Measurements from ENCODE around the gene ATRNL1. TPM values are rescaled to one million over a fixed set of nuclear protein-coding genes. Genes with fewer than 3 reads are reported as not detected.

The ATRNL1 gene
- polyA plus RNA-seq, 1 donor from 2014 or later: 47.8 TPM

DNA sequence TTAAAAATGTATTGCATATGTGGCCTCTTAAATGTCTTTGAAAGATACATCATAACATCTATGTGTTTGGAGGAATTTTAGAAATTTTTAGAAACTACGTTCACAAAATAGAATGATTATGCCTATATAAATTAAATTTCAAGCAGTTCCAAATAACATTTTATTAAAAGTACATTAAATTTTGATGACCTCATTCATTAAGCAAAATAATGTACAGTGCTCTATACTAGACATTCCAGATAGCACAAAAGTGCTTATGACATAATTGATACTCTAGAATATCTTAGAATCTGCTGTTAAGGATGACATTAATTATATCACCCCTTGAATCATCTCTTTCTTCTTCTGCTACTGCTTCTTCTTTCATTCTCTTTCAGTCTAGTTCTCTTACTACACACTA, 650.9 kb downstream of the ATRNL1 start:
- Histone ChIP-seq H3K4me2 (ENCODE audit: low read length) (no peak overlapping the region), H3K9me2 (ENCODE audit: insufficient read depth, low read length) (no peaks in the 10 kb centered on the region), H4K20me1 (ENCODE audit: insufficient read depth) (no peaks in the 10 kb centered on the region), H3K79me2 (replicated peaks; ENCODE audit: insufficient read depth, low read length) (no peaks in the 10 kb centered on the region), H3K27ac (ENCODE audit: low read length) (no peak overlapping the region), H3K4me3 (ENCODE audit: low read length) (no peak overlapping the region), H3K36me3 (ENCODE audit: insufficient read depth, low read length) (no peaks in the 10 kb centered on the region), H3K9me3 (ENCODE audit: low read length) (no peaks in the 10 kb centered on the region), H2AFZ (ENCODE audit: low read depth, low read length) (no peak overlapping the region), H3K27me3 (ENCODE audit: insufficient read depth, low read depth, low read length) (no peaks in the 10 kb centered on the region), H3K9ac (ENCODE audit: low read length) (no peak overlapping the region), H3F3A (ENCODE audit: insufficient read depth, low read length, poor library complexity, severe bottlenecking) (no peaks in the 10 kb centered on the region)
- TF ChIP-seq MXI1 (conservative IDR thresholded peaks at IDR 0.05; ENCODE audit: poor library complexity, severe bottlenecking) (no peak), TAF1 (IDR thresholded peaks at IDR 0.05; ENCODE audit: low read depth) (no peak), EZH2 (IDR thresholded peaks at IDR 0.05; ENCODE audit: borderline replicate concordance, insufficient read depth, low read length, poor library complexity, severe bottlenecking) (no peak), POLR2AphosphoS5 (IDR thresholded peaks at IDR 0.05) (no peak), RAD21 (conservative IDR thresholded peaks at IDR 0.05) (no peak), EP300 (conservative IDR thresholded peaks at IDR 0.05; ENCODE audit: poor library complexity, severe bottlenecking) (no peak), CTCF (IDR thresholded peaks at IDR 0.05; ENCODE audit: poor library complexity, severe bottlenecking) (no peak), SMC3 (conservative IDR thresholded peaks at IDR 0.05; ENCODE audit: poor library complexity) (no peak)
- TF ChIP-seq, protein P1, sequence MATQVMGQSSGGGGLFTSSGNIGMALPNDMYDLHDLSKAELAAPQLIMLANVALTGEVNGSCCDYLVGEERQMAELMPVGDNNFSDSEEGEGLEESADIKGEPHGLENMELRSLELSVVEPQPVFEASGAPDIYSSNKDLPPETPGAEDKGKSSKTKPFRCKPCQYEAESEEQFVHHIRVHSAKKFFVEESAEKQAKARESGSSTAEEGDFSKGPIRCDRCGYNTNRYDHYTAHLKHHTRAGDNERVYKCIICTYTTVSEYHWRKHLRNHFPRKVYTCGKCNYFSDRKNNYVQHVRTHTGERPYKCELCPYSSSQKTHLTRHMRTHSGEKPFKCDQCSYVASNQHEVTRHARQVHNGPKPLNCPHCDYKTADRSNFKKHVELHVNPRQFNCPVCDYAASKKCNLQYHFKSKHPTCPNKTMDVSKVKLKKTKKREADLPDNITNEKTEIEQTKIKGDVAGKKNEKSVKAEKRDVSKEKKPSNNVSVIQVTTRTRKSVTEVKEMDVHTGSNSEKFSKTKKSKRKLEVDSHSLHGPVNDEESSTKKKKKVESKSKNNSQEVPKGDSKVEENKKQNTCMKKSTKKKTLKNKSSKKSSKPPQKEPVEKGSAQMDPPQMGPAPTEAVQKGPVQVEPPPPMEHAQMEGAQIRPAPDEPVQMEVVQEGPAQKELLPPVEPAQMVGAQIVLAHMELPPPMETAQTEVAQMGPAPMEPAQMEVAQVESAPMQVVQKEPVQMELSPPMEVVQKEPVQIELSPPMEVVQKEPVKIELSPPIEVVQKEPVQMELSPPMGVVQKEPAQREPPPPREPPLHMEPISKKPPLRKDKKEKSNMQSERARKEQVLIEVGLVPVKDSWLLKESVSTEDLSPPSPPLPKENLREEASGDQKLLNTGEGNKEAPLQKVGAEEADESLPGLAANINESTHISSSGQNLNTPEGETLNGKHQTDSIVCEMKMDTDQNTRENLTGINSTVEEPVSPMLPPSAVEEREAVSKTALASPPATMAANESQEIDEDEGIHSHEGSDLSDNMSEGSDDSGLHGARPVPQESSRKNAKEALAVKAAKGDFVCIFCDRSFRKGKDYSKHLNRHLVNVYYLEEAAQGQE (IDR thresholded peaks at IDR 0.05; ENCODE audit: borderline replicate concordance): no peak

DNA sequence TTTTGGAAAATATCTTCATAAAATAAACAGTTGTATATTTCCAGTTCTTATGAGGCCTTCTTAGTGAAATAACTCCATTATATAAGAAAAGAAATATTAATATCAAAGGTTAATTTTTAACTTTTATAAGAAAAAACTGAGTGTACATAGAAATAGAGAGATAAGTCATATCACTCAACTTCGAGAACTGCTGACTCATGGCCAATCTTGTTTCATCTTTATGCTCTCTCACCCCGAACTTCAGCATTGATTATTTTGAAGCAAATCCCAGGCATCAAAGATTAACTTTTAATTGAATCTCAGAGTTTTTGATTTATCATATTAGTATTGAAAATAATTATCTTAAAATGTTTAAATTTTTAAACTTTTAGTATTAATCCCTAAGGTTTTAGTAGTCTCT, 652.8 kb downstream of the ATRNL1 start:
- no peaks in the 10 kb centered on the region for H4K20me1 ChIP-seq (ENCODE audit: insufficient read depth)
- H3K4me2 ChIP-seq (ENCODE audit: low read length): no peak overlapping the region
- no peak overlapping the region for H3K9ac ChIP-seq (ENCODE audit: low read length)
- H3K36me3 ChIP-seq (ENCODE audit: insufficient read depth, low read length): no peaks in the 10 kb centered on the region
- TF ChIP-seq SMC3 (conservative IDR thresholded peaks at IDR 0.05; ENCODE audit: poor library complexity): no peak
- no peak for TF ChIP-seq POLR2AphosphoS5 (IDR thresholded peaks at IDR 0.05)
- H3K9me3 ChIP-seq (ENCODE audit: low read length): no peaks in the 10 kb centered on the region
- H3K79me2 ChIP-seq (replicated peaks; ENCODE audit: insufficient read depth, low read length): no peaks in the 10 kb centered on the region
- H3K27me3 ChIP-seq (ENCODE audit: insufficient read depth, low read depth, low read length): no peaks in the 10 kb centered on the region
- H3K4me3 ChIP-seq (ENCODE audit: low read length): no peak overlapping the region
- no peak overlapping the region for H3K27ac ChIP-seq (ENCODE audit: low read length)
- H3F3A ChIP-seq (ENCODE audit: insufficient read depth, low read length, poor library complexity, severe bottlenecking): no peaks in the 10 kb centered on the region
- H3K9me2 ChIP-seq (ENCODE audit: insufficient read depth, low read length): no peaks in the 10 kb centered on the region
- no peak overlapping the region for H2AFZ ChIP-seq (ENCODE audit: low read depth, low read length)

DNA sequence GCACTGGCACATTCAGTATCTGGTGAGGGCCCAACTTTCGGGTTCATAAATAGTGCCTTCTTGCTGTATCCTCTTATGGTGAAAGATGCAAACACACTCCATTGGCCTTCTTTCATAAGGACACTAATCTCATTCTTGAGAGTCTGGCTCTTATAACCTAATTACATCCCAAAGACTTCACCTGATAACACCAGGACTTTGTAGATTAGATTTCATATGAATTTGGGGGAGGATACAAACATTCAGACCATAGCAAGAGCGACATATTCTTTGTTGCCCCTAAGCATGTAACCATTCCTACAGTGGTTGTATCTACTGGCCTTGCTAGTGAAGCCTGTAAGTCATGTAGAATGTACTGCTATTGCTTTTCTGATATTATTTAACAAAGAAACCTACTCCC, 654.6 kb downstream of the ATRNL1 start:
- Histone ChIP-seq H3K27me3 (ENCODE audit: insufficient read depth, low read depth, low read length) (no peaks in the 10 kb centered on the region), H3K4me2 (ENCODE audit: low read length) (no peak overlapping the region), H3K79me2 (replicated peaks; ENCODE audit: insufficient read depth, low read length) (no peaks in the 10 kb centered on the region), H3K9me3 (ENCODE audit: low read length) (no peaks in the 10 kb centered on the region), H3K9me2 (ENCODE audit: insufficient read depth, low read length) (no peaks in the 10 kb centered on the region), H3K36me3 (ENCODE audit: insufficient read depth, low read length) (no peaks in the 10 kb centered on the region), H3K27ac (ENCODE audit: low read length) (no peak overlapping the region), H3F3A (ENCODE audit: insufficient read depth, low read length, poor library complexity, severe bottlenecking) (no peaks in the 10 kb centered on the region), H3K4me3 (ENCODE audit: low read length) (no peak overlapping the region), H4K20me1 (ENCODE audit: insufficient read depth) (no peaks in the 10 kb centered on the region), H2AFZ (ENCODE audit: low read depth, low read length) (no peak overlapping the region), H3K9ac (ENCODE audit: low read length) (no peak overlapping the region)
- TF ChIP-seq TAF1 (IDR thresholded peaks at IDR 0.05; ENCODE audit: low read depth): no peak
- no peak for TF ChIP-seq RAD21 (conservative IDR thresholded peaks at IDR 0.05)
- TF ChIP-seq EP300 (conservative IDR thresholded peaks at IDR 0.05; ENCODE audit: poor library complexity, severe bottlenecking): no peak
- no peak for TF ChIP-seq POLR2AphosphoS5 (IDR thresholded peaks at IDR 0.05)
- no peak for TF ChIP-seq MXI1 (conservative IDR thresholded peaks at IDR 0.05; ENCODE audit: poor library complexity, severe bottlenecking)
- TF ChIP-seq SMC3 (conservative IDR thresholded peaks at IDR 0.05; ENCODE audit: poor library complexity): no peak
- TF ChIP-seq, protein P1 (IDR thresholded peaks at IDR 0.05; ENCODE audit: borderline replicate concordance): no peak
- no peak for TF ChIP-seq EZH2 (IDR thresholded peaks at IDR 0.05; ENCODE audit: borderline replicate concordance, insufficient read depth, low read length, poor library complexity, severe bottlenecking)
- TF ChIP-seq CTCF (IDR thresholded peaks at IDR 0.05; ENCODE audit: poor library complexity, severe bottlenecking): no peak
